Ascending aorta (tissue), 2 donors: ENCODE measurements around the gene TMEM269. TPM values are rescaled to one million over a fixed set of nuclear protein-coding genes. Genes with fewer than 3 reads are reported as not detected.
"Not testable (repeated sequence)": the region's sequence is repeated elsewhere in the genome, so short reads cannot be mapped to it uniquely, and the experiment has no call there.

Experiments
- DNase-seq, 2 donors: peaks; one replicate each; pipeline ENCODE4 v3.0.0-alpha.2; 2019; ENCODE audit warnings: low spot score in 2 of 2
- H3K27ac ChIP-seq, 2 donors: fragments of 200-600 bp; sonication (generic); one replicate each; pipeline ENCODE4 v1.5.1; 2016 to 2017; ENCODE audit warnings: mild to moderate bottlenecking in 1 of 2
- H3K27me3 ChIP-seq: fragments of 200-600 bp; sonication (generic); one replicate; pipeline ENCODE4 v1.5.1; 2017
- H3K36me3 ChIP-seq, 2 donors: fragments of 200-600 bp; sonication (generic); one replicate each; pipeline ENCODE4 v1.5.1; 2016
- H3K4me1 ChIP-seq, 2 donors: fragments of 200-600 bp; sonication (generic); one replicate each; pipeline ENCODE4 v1.5.1; 2016 to 2017; ENCODE audit warnings: mild to moderate bottlenecking in 1 of 2
- H3K4me3 ChIP-seq, 2 donors: fragments of 200-600 bp; sonication (generic); one replicate each; pipeline ENCODE4 v1.5.1; 2016 to 2017; ENCODE audit warnings: mild to moderate bottlenecking in 1 of 2
- H3K9me3 ChIP-seq, 2 donors: fragments of 200-600 bp; sonication (generic); one replicate each; pipeline ENCODE4 v1.5.1; 2016
- CTCF ChIP-seq, 3 experiments: fragments of 200-600 bp in 2 of 3; fragments of 450-650 bp in 1 of 3; sonication (generic) in 2 of 3; IDR thresholded peaks; one replicate each; pipeline ENCODE4 v1.5.1; 2016 to 2019; ENCODE audit warnings: antibody characterized with exemption in 3 of 3, mild to moderate bottlenecking in 1 of 3, moderate library complexity in 1 of 3
- intact Hi-C: fragments of 100-400 bp; cut with DNase I; formaldehyde crosslinking; loops from one replicate; pipeline ENCODE4 v1.15.1; 2023
- total RNA-seq: library from RNA; depleted of rRNA; stranded (reverse); fragments of >200 nt; gene quantifications from one replicate; pipeline ENCODE4 v1.1.0, GENCODE V29; 2016

The TMEM269 gene
- total RNA-seq, 1 donor from 2014 or later = not detected

- Histone ChIP-seq H3K4me1 (no peaks in the 10 kb centered on the region), H3K36me3 (peaks cover 3 to 9% of the 10 kb centered on the region in 2 donors), H3K27ac (no peak overlapping the region), H3K27me3 (no peaks in the 10 kb centered on the region), H3K4me3 (no peak overlapping the region), H3K9me3 (no peaks in the 10 kb centered on the region)
- no peak for TF ChIP-seq CTCF (IDR thresholded peaks at IDR 0.05)
- intact Hi-C loops = no loop called here
- DNase-seq = no peak
Observed at GRCh38 chr1:42807056-42807668, 22.4 kb downstream of the TMEM269 start.

GRCh38 chr1:42814815-42815214, 30.0 kb downstream of the TMEM269 start:
- DNase-seq, H3K4me1 ChIP-seq, H3K9me3 ChIP-seq, H3K4me3 ChIP-seq, H3K36me3 ChIP-seq, H3K27me3 ChIP-seq, intact Hi-C loops, H3K27ac ChIP-seq: not testable (repeated sequence)

GRCh38 chr1:42815941-42816584, 31.3 kb downstream of the TMEM269 start:
- Histone ChIP-seq H3K27ac (peak overlapping the region; percentile 96 to 99), H3K9me3 (no peaks in the 10 kb centered on the region), H3K4me1 (peaks cover 4 to 9% of the 10 kb centered on the region in 2 donors), H3K4me3 (peak overlapping the region; percentile 81 to 88), H3K36me3 (peaks cover 0 to 4% of the 10 kb centered on the region in 2 donors), H3K27me3 (no peaks in the 10 kb centered on the region)
- no peak for TF ChIP-seq CTCF (IDR thresholded peaks at IDR 0.05)
- intact Hi-C loops = no loop called here
- no peak for DNase-seq

GRCh38 chr1:42816585-42817439, 32.0 kb downstream of the TMEM269 start, which contains the start of the genes ERMAP and SVBP:
ERMAP (plus strand) TSS chr1:42817122; CDS start chr1:42830449, 13,327 bp downstream.
SVBP (minus strand) TSS chr1:42817397; CDS start chr1:42816544, 853 bp downstream.
- TF ChIP-seq CTCF (IDR thresholded peaks at IDR 0.05) = no peak
- Histone ChIP-seq H3K27me3 (no peaks in the 10 kb centered on the region), H3K4me1 (peaks cover 4 to 9% of the 10 kb centered on the region in 2 donors), H3K36me3 (no peaks in the 10 kb centered on the region), H3K4me3 (peak within 1 kb of the TSS; percentile 81 to 88), H3K27ac (peak within 1 kb of the TSS; percentile 96 to 99), H3K9me3 (no peaks in the 10 kb centered on the region)
- DNase-seq = peak; percentile 63 to 94
- intact Hi-C loops = loop anchor here (1.0 kb wide), 2 partner anchors 29 to 50 kb away; partner anchors contain the start of genes C1orf50, P3H1 and ZNF691

- Histone ChIP-seq H3K36me3 (no peaks in the 10 kb centered on the region), H3K4me1 (peaks cover 4 to 9% of the 10 kb centered on the region in 2 donors), H3K9me3 (no peaks in the 10 kb centered on the region), H3K27me3 (no peaks in the 10 kb centered on the region), H3K4me3 (peak overlapping the region; percentile 81 to 88), H3K27ac (peak overlapping the region; percentile 96 to 99)
- no peak for DNase-seq
- TF ChIP-seq CTCF (IDR thresholded peaks at IDR 0.05) = no peak
- intact Hi-C loops = loop anchor here (1.0 kb wide), 2 partner anchors 29 to 50 kb away; partner anchors contain the start of genes C1orf50, P3H1 and ZNF691
Observed at GRCh38 chr1:42817440-42817767, 32.6 kb downstream of the TMEM269 start.
